H1 (cell line): ENCODE measurements around the gene COL5A1.

Experiments used
- CTCF ChIP-seq, 3 experiments: IDR thresholded peaks; 1 replicate in 2 of 3; 2 replicates in 1 of 3; pipeline versions ENCODE4 v1.5.1 to v1.6.1; 2011; ENCODE audit warnings: low read length in 3 of 3, mild to moderate bottlenecking in 3 of 3, inconsistent platforms in 2 of 3, low read depth in 1 of 3, moderate library complexity in 1 of 3; ENCODE audit not compliant: insufficient read depth in 1 of 3; ENCODE audit errors: control extremely low read depth in 1 of 3
- RNF2 ChIP-seq: fragments of 200-900, 300-1000 bp; sonication (generic); IDR thresholded peaks from 2 replicates; pipeline ENCODE4 v1.7.1; 2016; ENCODE audit warnings: borderline replicate concordance, low read depth, mild to moderate bottlenecking, antibody characterized with exemption, low read length; ENCODE audit not compliant: poor library complexity, severe bottlenecking; ENCODE audit errors: missing control alignments

- TF ChIP-seq CTCF (IDR thresholded peaks at IDR 0.05; ENCODE audit: control extremely low read depth in 1 of 3, insufficient read depth in 1 of 3, low read depth in 1 of 3, low read length in 3 of 3): no peak
- no peak for TF ChIP-seq RNF2
These were observed 14.8 kb upstream of the COL5A1 start for GRCh38 chr9:134626571-134627416.
